Mucosa of rectum (tissue), 2 donors: ENCODE data around the gene PNPLA5.

Experiments used
- H3K27ac ChIP-seq, 2 donors: one replicate each; pipeline ENCODE4 v1.7.0; 2013; ENCODE audit warnings: inconsistent platforms in 2 of 2, low read depth in 2 of 2, low read length in 2 of 2
- H3K27me3 ChIP-seq, 2 donors: one replicate each; pipeline ENCODE4 v1.7.0; 2013; ENCODE audit warnings: low read length in 2 of 2; ENCODE audit not compliant: control insufficient read depth in 2 of 2, insufficient read depth in 2 of 2
- H3K36me3 ChIP-seq, 2 donors: one replicate each; pipeline ENCODE4 v1.7.0; 2013; ENCODE audit warnings: low read length in 2 of 2; ENCODE audit not compliant: control insufficient read depth in 2 of 2, insufficient read depth in 2 of 2
- H3K4me1 ChIP-seq, 2 donors: one replicate each; pipeline ENCODE4 v1.7.0; 2013; ENCODE audit warnings: low read length in 2 of 2, mild to moderate bottlenecking in 1 of 2; ENCODE audit not compliant: control insufficient read depth in 2 of 2, insufficient read depth in 2 of 2
- H3K4me3 ChIP-seq, 2 donors: one replicate each; pipeline ENCODE4 v1.7.0; 2013; ENCODE audit warnings: low read length in 2 of 2
- H3K9ac ChIP-seq, 2 donors: one replicate each; pipeline ENCODE4 v1.7.0; 2013; ENCODE audit warnings: low read length in 2 of 2, low read depth in 1 of 2, mild to moderate bottlenecking in 1 of 2
- H3K9me3 ChIP-seq, 2 donors: one replicate each; pipeline ENCODE4 v1.7.0; 2013; ENCODE audit warnings: low read length in 2 of 2; ENCODE audit not compliant: control insufficient read depth in 2 of 2
- donor health status: healthy.
- donor health status: Normal muscosa, but diverticular disease.

Gene PNPLA5

GRCh38 chr22:43830931-43831560 lies 60.8 kb downstream of the PNPLA5 start:
- Histone ChIP-seq H3K4me1 (no peaks in the 10 kb centered on the region), H3K36me3 (no peaks in the 10 kb centered on the region), H3K4me3 (no peak overlapping the region), H3K27ac (no peak overlapping the region), H3K9ac (no peak overlapping the region), H3K27me3 (no peaks in the 10 kb centered on the region), H3K9me3 (no peaks in the 10 kb centered on the region)

GRCh38 chr22:43829904-43830851 lies 61.6 kb downstream of the PNPLA5 start:
- Histone ChIP-seq H3K27me3 (no peaks in the 10 kb centered on the region), H3K9ac (no peak overlapping the region), H3K36me3 (no peaks in the 10 kb centered on the region), H3K4me1 (no peaks in the 10 kb centered on the region), H3K9me3 (no peaks in the 10 kb centered on the region), H3K4me3 (no peak overlapping the region), H3K27ac (no peak overlapping the region)
